Hypothalamus (tissue), 51 donors: Measurements from ENCODE around the gene PHIP.
"Not testable (repeated sequence)": the region's sequence is repeated elsewhere in the genome, so short reads cannot be mapped to it uniquely, and the experiment has no call there.

Experiments
- DNase-seq, 51 donors: peaks; one replicate each; lab custom pipeline; 2025; lab: John Stamatoyannopoulos, UW

Gene PHIP

DNA sequence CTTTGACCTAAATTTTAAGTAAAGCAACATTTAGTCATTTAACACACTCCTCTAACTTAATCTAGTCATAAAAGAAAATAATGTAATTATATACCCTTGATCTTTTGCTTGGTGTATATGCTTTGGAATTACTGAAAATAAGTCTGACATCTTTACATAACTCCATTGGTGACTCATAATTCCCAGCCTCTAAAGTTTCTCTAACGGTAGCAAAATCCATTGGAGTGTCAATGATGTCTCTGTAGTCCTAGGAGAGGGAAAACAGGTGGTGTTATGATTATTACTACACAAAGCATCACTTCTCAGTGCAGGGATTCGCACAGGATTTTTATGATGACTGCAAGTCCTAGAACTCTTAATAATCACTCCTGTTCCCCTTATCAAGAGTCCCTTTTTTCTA is 130.5 kb downstream of the PHIP start:
- no peak for DNase-seq

DNA sequence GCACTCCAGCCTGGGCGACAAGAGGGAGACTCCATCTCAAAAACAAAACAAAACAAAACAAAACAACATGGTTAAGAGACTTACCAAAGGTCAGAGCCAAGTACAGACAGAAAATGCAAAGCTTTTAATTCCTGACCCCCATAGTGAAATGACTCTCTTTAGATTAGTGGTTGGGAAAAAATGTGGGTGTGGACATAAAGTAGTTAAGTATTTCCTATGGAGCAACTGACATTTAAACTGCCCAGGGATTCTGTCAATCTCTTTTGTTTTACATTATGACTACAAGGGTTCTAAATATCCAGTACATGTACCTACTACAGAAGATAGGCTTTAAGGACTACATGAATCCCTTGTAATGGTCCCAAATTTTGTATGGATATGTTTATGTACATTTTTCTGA is 135.6 kb downstream of the PHIP start:
- DNase-seq: no peak

DNA sequence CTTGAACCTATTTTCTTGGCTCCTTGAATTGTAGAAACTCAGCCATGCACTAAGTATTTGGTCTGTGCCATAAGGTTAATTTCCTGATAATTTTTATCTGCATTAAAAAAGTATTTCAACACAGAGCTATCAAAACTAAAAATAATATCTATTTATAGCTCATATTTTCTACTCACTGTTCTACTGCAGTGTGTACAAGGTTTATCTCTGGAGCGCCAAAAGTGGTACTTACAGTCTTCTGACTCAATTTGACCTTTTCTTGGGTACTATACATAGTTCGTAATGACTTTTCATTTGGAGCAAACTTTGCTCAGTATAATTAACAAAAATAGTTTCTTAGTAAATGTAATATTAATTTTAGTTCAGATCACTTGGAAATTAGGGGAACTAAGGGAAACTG is 141.5 kb downstream of the PHIP start:
- DNase-seq: no peak

DNA sequence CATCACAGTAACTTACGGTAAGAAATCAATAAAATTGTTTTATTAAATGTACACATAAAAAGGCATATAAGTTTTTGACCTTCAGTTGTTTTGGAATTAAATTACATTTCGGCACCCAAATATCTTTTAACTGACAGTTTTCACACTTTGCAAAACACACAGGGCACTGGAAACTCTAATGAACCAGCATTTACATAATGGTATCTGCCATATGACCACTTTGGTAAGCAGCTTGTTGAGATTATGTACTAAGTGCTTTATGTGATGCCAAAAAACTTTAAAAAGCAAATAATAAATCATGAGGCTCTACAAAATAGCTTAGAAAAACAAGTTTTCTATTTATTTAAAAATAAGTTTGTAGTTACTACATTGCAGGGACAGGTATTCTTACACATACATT is 142.5 kb downstream of the PHIP start:
- no peak for DNase-seq

DNA sequence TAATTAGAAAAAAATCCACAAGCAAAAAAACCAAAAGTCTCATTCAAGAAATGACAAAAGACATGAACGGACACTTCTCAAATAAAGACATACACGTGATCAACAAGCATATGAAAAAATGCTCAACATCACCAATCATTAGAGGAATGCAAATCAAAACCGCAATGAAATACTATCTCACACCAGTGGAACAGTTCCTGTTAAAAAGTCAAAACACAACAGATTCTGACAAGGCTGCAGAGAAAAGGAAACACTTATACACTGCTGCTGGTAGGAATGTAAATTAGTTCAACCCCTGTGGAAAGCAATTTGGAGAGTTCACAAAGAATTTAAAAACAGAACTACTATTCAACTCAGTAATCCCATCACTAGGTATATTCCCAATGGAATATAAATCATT is 152.7 kb downstream of the PHIP start:
- no peak for DNase-seq

GRCh38 chr6:78921168-78921567 is 156.9 kb downstream of the PHIP start:
- not testable (repeated sequence) for DNase-seq

- DNase-seq: no peak
These were observed 160.3 kb downstream of the PHIP start for GRCh38 chr6:78917788-78918187.

- DNase-seq: no peak
These were observed 161.6 kb downstream of the PHIP start for GRCh38 chr6:78916411-78916810.

GRCh38 chr6:78911218-78911940 is 166.7 kb downstream of the PHIP start:
- no peak for DNase-seq

- peak in 16 of 51 donors; percentile 0 to 70 (median 4) for DNase-seq
These were observed 167.4 kb downstream of the PHIP start for GRCh38 chr6:78910591-78911171.

- no peak for DNase-seq
These were observed 168.0 kb downstream of the PHIP start for GRCh38 chr6:78910010-78910409.

GRCh38 chr6:78909391-78909790 is 168.7 kb downstream of the PHIP start:
- no peak for DNase-seq

DNA sequence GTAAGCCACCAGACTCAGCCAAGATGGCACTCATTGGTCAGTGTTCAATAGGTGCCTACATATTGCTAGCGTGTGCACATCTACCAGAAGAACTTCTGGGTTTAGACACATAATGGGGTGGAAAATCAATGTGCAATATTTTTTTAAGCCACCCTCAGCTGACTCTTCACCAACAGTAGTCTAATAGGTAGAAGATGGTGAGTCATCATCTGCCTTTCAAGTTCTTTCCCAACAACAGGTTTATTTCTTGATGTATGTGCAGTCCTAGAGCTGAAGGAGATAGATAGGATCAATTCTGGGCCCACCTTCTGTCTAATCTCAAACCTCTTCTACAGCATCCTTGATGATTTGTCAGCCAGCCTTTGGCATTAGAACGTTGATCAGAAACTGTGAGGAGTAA is 169.4 kb downstream of the PHIP start:
- no peak for DNase-seq

DNA sequence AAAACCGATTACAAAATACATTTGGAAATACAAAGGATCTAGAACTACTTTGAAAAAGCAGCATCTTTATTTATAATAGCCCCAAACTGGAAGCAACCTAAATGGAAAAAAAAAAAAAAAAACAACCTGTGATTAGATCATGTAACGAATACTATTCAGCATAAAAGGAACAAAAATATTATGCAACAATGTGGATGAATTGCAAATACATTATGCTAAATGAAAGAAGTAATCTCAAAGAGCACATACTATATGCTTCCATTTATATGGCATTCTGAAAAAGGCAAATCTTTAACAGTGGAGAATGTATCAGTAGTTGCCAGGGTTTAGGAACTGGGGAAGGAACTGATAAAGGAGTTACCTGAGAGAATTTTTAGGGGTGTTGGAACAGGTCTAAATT is 181.8 kb downstream of the PHIP start:
- no peak for DNase-seq

DNA sequence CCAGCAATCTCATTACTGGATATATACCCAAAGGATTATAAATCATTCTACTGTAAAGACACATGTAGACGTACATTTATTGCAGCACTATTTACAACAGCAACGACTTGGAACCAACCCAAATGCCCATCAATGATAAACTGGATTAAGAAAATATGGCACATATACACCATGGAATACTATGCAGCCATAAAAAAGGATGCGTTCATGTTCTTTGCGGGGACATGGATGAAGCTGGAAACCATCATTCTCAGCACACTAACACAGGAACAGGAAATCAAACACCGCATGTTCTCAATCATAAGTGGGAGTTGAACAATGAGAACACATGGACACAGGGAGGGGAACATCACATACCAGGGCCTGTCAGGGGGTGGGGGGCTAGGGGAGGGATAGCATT is 188.2 kb downstream of the PHIP start:
- not testable (repeated sequence) for DNase-seq
